Lung (tissue), 12 donors: ENCODE data around the gene CDK11B. TPM values are rescaled to one million over a fixed set of nuclear protein-coding genes. Genes with fewer than 3 reads are reported as not detected.
A peak's percentile ranks its signal among the peaks of the same experiment; 100 is the strongest.
"Not testable (repeated sequence)": the region's sequence is repeated elsewhere in the genome, so short reads cannot be mapped to it uniquely, and the experiment has no call there.

Experiments
- ATAC-seq: fragments of 200-7000 bp; cut with Tn5 transposase; one replicate; pipeline ENCODE4 v1.9.1; 2020; ENCODE audit warnings: moderate number of reproducible peaks; ENCODE audit not compliant: insufficient read depth, low FRiP score
- DNase-seq, 3 donors: peaks; one replicate each; pipeline ENCODE4 v3.0.0-alpha.2; 2013 to 2017
- H3K27ac ChIP-seq, 2 donors: one replicate each; pipeline ENCODE4 v1.5.1; 2013; ENCODE audit warnings: mild to moderate bottlenecking in 2 of 2, moderate library complexity in 2 of 2, control low read depth in 1 of 2, inconsistent platforms in 1 of 2, low read depth in 1 of 2, low read length in 1 of 2
- H3K27me3 ChIP-seq, 3 donors: one replicate each; pipeline ENCODE4 v1.5.1; 2013; ENCODE audit warnings: low read length in 2 of 3; ENCODE audit not compliant: control insufficient read depth in 3 of 3, insufficient read depth in 3 of 3
- H3K36me3 ChIP-seq, 4 donors: one replicate each; pipeline ENCODE4 v1.5.1; 2013; ENCODE audit warnings: low read length in 4 of 4, mild to moderate bottlenecking in 1 of 4, moderate library complexity in 1 of 4; ENCODE audit not compliant: control insufficient read depth in 4 of 4, insufficient read depth in 4 of 4
- H3K4me1 ChIP-seq, 5 donors: one replicate each; pipeline ENCODE4 v1.5.1; 2013; ENCODE audit warnings: low read length in 5 of 5, mild to moderate bottlenecking in 2 of 5, moderate library complexity in 1 of 5; ENCODE audit not compliant: control insufficient read depth in 5 of 5, insufficient read depth in 5 of 5
- H3K4me3 ChIP-seq: one replicate; pipeline ENCODE4 v1.5.1; 2013; ENCODE audit warnings: mild to moderate bottlenecking, control low read depth, moderate library complexity
- H3K9ac ChIP-seq, 2 donors: one replicate each; pipeline ENCODE4 v1.5.1; 2013; ENCODE audit warnings: low read length in 2 of 2, control low read depth in 1 of 2; ENCODE audit not compliant: insufficient read depth in 1 of 2
- H3K9me3 ChIP-seq, 4 donors: one replicate each; pipeline ENCODE4 v1.5.1; 2013; ENCODE audit warnings: low read length in 3 of 4, mild to moderate bottlenecking in 1 of 4, moderate library complexity in 1 of 4; ENCODE audit not compliant: control insufficient read depth in 4 of 4, insufficient read depth in 3 of 4
- WGBS, 2 donors: extraction: QIAGEN DNeasy Blood & Tissue Kit; methylation state at CpG; one replicate each; pipeline ENCODE4 v1.1.7; 2013; 5-methylcytosine and 5-hydroxymethylcytosine counted together
- polyA plus RNA-seq, 2 donors: library from polyadenylated mRNA; stranded (reverse); fragments of 200-250 nt; gene quantifications; one replicate each; pipeline ENCODE4 v1.2.1, GENCODE V29; 2013
- total RNA-seq, 2 donors: library from RNA; depleted of rRNA in 1 of 2; stranded (reverse); fragments of >200 nt in 1 of 2; gene quantifications; one replicate each; pipeline ENCODE4 v1.2.1, GENCODE V29; 2014 to 2021
- TF ChIP-seq, protein P1 (sequence below): IDR thresholded peaks from 2 replicates; pipeline ENCODE4 v1.5.1; 2012; ENCODE audit warnings: mild to moderate bottlenecking; ENCODE audit errors: control extremely low read depth, extremely low read depth
- donor health status: control.
- donor health status: control.
- donor health status: Bipolar disorder and iron deficiency.
- donor health status: healthy.
- donor health status: DM: yes; HTN: yes; CAD: no.

CDK11B gene
- total and polyA plus RNA-seq, 4 donors = 15.7 to 39.6 (median 24.2) TPM

DNA sequence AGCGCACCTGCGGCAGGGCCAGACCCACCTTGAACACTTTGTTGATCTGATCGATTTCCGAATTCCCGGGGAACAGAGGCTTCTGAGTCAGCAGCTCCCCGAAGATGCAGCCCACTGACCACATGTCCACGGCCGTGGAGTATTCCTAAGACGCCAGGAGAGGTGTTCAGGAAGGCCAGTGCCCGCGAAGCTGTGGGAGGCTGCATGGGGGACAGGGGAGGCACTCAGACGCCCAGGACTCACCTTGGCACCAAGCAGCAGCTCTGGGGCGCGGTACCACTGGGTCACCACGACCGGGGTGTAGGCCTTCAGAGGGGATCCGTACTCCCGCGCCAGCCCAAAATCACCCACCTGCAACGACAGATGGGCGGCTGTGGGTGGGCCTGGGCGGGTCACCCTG, 45.0 kb upstream of the CDK11B start:
- Histone ChIP-seq H3K36me3 (peaks cover 0 to 10% (median 0%) of the 10 kb centered on the region in 4 donors), H3K27ac (no peak overlapping the region), H3K4me3 (no peak overlapping the region), H3K9me3 (no peaks in the 10 kb centered on the region), H3K27me3 (no peaks in the 10 kb centered on the region), H3K9ac (no peak overlapping the region), H3K4me1 (no peaks in the 10 kb centered on the region)
- TF ChIP-seq, protein P1, sequence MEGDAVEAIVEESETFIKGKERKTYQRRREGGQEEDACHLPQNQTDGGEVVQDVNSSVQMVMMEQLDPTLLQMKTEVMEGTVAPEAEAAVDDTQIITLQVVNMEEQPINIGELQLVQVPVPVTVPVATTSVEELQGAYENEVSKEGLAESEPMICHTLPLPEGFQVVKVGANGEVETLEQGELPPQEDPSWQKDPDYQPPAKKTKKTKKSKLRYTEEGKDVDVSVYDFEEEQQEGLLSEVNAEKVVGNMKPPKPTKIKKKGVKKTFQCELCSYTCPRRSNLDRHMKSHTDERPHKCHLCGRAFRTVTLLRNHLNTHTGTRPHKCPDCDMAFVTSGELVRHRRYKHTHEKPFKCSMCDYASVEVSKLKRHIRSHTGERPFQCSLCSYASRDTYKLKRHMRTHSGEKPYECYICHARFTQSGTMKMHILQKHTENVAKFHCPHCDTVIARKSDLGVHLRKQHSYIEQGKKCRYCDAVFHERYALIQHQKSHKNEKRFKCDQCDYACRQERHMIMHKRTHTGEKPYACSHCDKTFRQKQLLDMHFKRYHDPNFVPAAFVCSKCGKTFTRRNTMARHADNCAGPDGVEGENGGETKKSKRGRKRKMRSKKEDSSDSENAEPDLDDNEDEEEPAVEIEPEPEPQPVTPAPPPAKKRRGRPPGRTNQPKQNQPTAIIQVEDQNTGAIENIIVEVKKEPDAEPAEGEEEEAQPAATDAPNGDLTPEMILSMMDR = no peak
- WGBS, 2 donors = 96% methylated on average over 21 to 22 of the region's 22 CpGs
- no peak for DNase-seq
- no peak for ATAC-seq

DNA sequence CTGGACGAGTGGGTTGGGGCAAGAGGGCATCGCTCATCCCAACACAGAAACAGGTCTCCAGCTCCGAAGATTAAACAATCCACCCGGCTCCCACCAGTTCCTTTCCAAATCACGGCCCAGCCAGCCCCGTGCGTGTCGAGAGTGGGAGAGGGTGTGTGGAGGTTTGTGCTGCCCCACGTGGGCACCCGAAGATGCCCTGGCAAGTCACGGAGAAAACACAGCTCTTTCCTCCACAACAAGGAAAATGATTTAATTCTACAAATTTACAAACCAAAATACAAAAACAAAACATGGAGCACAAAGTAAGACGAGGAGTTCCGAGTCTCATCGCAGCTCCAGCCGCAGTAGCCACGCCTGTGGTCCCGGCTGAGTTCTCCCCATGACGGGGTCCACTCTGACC, 43.7 kb upstream of the CDK11B start:
- not testable (repeated sequence) for DNase-seq, H3K27me3 ChIP-seq, H3K4me3 ChIP-seq, ATAC-seq, H3K4me1 ChIP-seq, H3K9ac ChIP-seq, H3K36me3 ChIP-seq, H3K9me3 ChIP-seq, H3K27ac ChIP-seq
- 89 to 91% methylated on average over 5 to 6 of the region's 18 CpGs for WGBS, 2 donors

DNA sequence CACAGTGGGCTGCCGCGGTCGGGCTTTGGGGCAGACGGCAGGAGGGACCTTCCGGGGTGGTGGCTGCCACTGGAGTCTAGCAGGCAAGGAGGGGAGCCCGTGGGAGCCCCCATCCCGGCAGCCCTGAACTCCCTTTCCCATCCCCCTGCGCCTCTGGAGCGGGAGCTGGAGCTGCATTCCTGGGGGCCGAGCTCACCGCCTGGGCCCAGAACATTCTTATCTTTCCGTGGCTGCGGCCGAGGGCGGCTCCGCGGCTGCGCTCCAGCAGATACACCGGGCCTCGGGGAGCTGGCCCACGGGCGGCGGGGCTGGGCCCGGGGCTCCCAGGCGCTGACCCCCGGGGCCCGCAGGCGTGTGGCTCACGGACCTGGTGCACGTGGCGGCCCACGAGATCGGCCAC, 41.8 kb upstream of the CDK11B start:
- H3K9me3 ChIP-seq, H3K27ac ChIP-seq, H3K27me3 ChIP-seq, H3K9ac ChIP-seq, DNase-seq, H3K4me1 ChIP-seq, H3K4me3 ChIP-seq, H3K36me3 ChIP-seq: not testable (repeated sequence)
- ATAC-seq = peak; percentile 37
- WGBS, 2 donors = no CpG with 5 or more reads among the region's 33 CpGs

DNA sequence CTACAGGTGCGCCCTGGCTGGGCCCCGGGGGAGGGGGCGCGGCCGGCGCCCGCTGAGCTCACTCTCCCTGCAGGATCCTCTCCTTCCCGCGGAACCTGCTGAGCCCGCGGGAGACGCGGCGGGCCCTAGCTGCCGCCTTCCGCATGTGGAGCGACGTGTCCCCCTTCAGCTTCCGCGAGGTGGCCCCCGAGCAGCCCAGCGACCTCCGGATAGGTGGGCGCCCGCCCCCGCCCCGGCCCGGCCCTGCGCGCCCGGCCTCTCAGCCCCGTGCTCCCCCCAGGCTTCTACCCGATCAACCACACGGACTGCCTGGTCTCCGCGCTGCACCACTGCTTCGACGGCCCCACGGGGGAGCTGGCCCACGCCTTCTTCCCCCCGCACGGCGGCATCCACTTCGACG, 41.3 kb upstream of the CDK11B start:
- not testable (repeated sequence) for H3K4me1 ChIP-seq, H3K27me3 ChIP-seq, H3K9me3 ChIP-seq, H3K4me3 ChIP-seq, DNase-seq, H3K9ac ChIP-seq, H3K36me3 ChIP-seq, ATAC-seq, H3K27ac ChIP-seq
- no CpG with 5 or more reads among the region's 45 CpGs for WGBS, 2 donors

DNA sequence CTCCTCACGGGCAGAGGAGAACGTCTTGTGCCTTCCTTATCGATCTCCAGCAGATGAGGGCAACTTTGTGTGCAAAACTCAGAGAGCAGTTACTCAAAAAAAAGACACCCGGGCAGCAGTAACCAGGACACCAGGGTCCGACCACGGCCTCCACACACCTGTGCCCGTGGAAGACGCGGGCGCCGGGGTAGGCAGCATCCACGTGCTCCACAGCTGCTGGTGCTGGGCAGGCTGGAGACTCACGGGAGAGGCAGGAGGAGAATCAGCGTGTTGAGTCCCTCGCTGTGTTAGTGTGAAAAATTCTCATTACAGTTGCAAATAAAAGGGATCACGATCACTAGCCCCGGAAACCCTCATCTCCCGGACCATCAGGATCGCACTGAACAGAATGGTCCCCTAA, 40.3 kb upstream of the CDK11B start:
- whole genome bisulfite sequencing, 2 donors = 94 to 96% methylated on average over 8 to 13 of the region's 19 CpGs
- not testable (repeated sequence) for ATAC-seq, H3K27ac ChIP-seq, H3K9me3 ChIP-seq, DNase-seq, H3K4me1 ChIP-seq, H3K9ac ChIP-seq, H3K36me3 ChIP-seq, H3K27me3 ChIP-seq, H3K4me3 ChIP-seq

DNA sequence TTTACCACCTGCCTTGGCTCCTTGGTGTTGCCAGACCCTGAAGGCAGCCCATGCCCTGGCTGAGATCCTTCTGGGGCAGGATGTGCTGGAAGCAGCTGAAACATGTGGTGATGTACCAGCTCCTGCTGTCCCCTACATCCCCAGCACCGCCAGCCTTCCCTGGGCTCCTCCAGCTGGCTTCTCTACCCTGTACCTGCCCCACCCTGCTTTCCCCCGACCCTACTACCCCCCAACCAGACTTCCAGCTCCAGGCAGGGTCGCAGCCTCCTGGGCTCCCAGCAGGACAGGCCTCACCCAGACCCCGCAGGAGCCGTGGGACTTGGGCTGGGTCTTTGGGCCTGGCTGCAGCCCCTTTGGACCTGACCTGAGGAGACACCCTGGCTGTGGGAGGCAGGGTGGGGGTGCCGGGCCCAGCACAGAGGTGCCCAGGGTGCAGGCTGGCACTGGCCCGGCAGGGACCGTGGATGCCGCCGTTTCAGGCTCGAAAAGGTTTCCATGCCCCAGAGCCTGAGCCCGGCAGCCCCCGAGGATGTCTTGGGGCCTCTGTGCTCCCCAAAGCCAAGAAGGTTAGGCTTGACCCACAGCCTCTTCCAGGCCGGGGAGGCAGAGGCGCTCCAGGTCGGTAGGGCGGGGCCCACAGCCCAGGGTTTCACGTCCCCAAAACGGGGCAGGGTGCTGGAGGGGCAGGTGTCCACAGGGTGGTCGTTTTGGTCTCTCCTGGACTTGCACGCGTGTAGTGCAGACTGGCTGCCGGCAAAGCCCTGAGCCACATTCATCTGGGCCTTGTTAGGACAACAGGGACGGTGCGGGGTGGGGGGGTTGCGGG, 38.8 kb upstream of the CDK11B start:
- H3K9me3 ChIP-seq, H3K4me3 ChIP-seq, H3K27ac ChIP-seq, DNase-seq, H3K4me1 ChIP-seq, H3K27me3 ChIP-seq, H3K9ac ChIP-seq, ATAC-seq, H3K36me3 ChIP-seq: not testable (repeated sequence)
- 79 to 82% methylated on average over 17 to 21 of the region's 26 CpGs for WGBS, 2 donors

DNA sequence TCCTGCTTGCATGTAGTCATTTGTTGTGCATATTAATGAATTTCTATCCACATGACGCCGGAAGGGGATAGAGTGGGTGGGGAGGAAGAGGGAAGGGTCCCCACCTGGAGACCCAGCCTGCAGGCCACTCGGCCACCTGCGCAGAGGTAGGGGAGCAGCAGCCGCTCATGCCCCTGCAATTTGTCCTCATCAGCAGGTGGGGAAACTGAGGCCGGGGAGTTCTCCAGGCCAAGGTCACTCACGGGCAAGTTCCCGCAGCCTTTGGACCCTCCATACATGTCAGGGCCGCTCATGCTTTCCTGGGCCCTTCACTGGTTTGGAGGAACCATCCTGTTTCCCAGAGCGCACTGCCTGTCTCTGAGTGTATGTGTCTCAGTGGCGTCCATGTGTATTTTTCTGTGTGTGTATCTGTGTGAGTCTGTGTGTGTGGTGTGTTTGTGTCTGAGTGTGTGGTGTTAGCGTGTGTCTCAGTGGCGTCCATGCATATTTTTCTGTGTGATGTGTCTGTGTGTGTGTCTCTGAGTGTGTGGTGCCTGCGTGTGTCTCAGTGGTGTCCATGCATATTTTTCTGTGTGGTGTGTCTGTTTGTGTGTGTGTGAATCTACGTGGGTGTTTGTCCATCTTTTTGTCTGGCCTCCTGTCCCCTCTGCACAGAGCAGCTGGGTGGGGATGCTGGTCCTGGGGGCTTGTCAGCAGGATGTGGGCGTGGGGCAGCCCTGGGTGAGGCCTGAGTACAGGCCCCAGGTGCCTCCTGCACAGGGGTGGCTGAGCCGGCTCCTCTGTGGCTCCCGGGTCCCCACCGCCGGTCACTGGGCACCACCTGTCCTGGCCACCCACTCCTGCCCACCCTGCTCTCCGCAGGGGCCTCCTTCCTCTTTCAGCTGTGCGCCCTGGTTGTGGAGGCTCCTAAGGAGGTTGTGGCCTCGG, 37.9 kb upstream of the CDK11B start:
- not testable (repeated sequence) for DNase-seq, H3K9ac ChIP-seq, H3K27ac ChIP-seq, H3K27me3 ChIP-seq, ATAC-seq, H3K36me3 ChIP-seq, H3K4me1 ChIP-seq, H3K9me3 ChIP-seq, H3K4me3 ChIP-seq
- 93 to 99% methylated on average over 11 to 20 of the region's 23 CpGs for WGBS, 2 donors
